Endothelial cell of umbilical vein (primary cell): ENCODE results near the gene C2CD3. TPM values are rescaled to one million over a fixed set of nuclear protein-coding genes. Genes with fewer than 3 reads are reported as not detected.

Experiments
- BruUV-seq: library from RNA; stranded (reverse); fragments of 400-500 nt; replicated peaks from 2 replicates; lab custom pipeline; 2021; lab: Mats Ljungman, UMichigan
- CTCF ChIA-PET: fragments of 300-600, 350-600 bp; sonication (Branson Sonifier 250); formaldehyde crosslinking; loops from one replicate; lab custom pipeline; 2021; ENCODE audit warnings: antibody characterized with exemption, inconsistent platforms; lab: Charles Lee
- POLR2A ChIA-PET: fragments of 300-600, 350-600 bp; sonication (Branson Sonifier 250); formaldehyde crosslinking; loops from one replicate; lab custom pipeline; 2021; ENCODE audit warnings: antibody characterized with exemption, inconsistent platforms; lab: Charles Lee
- DNase-seq: peaks from one replicate; pipeline ENCODE4 v3.0.0-alpha.2; 2011; ENCODE audit warnings: low read depth, low spot score
- FAIRE-seq: peaks from 2 replicates; lab custom pipeline; 2011; peaks lifted over from hg19 to GRCh38; lab: Jason Lieb, UNC
- H2AFZ ChIP-seq: 2 replicates; pipeline ENCODE4 v1.6.0; 2012; ENCODE audit warnings: low read depth, low read length, control low read depth, inconsistent platforms
- H3K27ac ChIP-seq: 2 replicates; pipeline ENCODE4 v1.5.1; 2011; ENCODE audit warnings: low read depth, mild to moderate bottlenecking, control low read depth, low read length, moderate library complexity; ENCODE audit not compliant: insufficient read depth
- H3K27me3 ChIP-seq, 2 experiments: 2 replicates each; pipeline versions ENCODE4 v1.6.0 to v1.6.1; 2011; ENCODE audit warnings: low read length in 2 of 2, mixed read lengths in 1 of 2; ENCODE audit not compliant: control insufficient read depth in 2 of 2, insufficient read depth in 2 of 2
- H3K36me3 ChIP-seq, 2 experiments: 2 replicates in 1 of 2; 3 replicates in 1 of 2; pipeline ENCODE4 v1.5.1; 2011; ENCODE audit warnings: low read length in 2 of 2, mild to moderate bottlenecking in 1 of 2, moderate library complexity in 1 of 2; ENCODE audit not compliant: control insufficient read depth in 2 of 2, insufficient read depth in 2 of 2; ENCODE audit errors: extremely low read depth in 1 of 2
- H3K4me1 ChIP-seq: 3 replicates; pipeline ENCODE4 v1.5.1; 2011; ENCODE audit warnings: mild to moderate bottlenecking, low read length; ENCODE audit not compliant: control insufficient read depth, insufficient read depth; ENCODE audit errors: extremely low read depth
- H3K4me2 ChIP-seq: 2 replicates; pipeline ENCODE4 v1.6.1; 2011; ENCODE audit warnings: low read length, control low read depth, mixed read lengths; ENCODE audit not compliant: insufficient read depth
- H3K4me3 ChIP-seq, 3 experiments: fragments of 200-600 bp in 1 of 3; sonication (generic), shearing (Covaris generic) in 1 of 3; replicated peaks in 1 of 3; 2 replicates each; pipeline ENCODE4 v1.5.1; 2011 to 2016; ENCODE audit warnings: control low read depth in 3 of 3, low read length in 3 of 3, mild to moderate bottlenecking in 2 of 3, inconsistent platforms in 1 of 3, low read depth in 1 of 3, moderate library complexity in 1 of 3; ENCODE audit not compliant: insufficient read depth in 1 of 3
- H3K79me2 ChIP-seq: 2 replicates; pipeline ENCODE4 v1.6.0; 2012; ENCODE audit warnings: low read length, inconsistent platforms; ENCODE audit not compliant: control insufficient read depth, insufficient read depth
- H3K9ac ChIP-seq: replicated peaks from 2 replicates; pipeline ENCODE3; 2011; ENCODE audit warnings: low read length, control low read depth; ENCODE audit not compliant: insufficient read depth; ENCODE audit errors: extremely low read depth
- H3K9me1 ChIP-seq: replicated peaks from 3 replicates; pipeline ENCODE4 v1.6.0; 2011; ENCODE audit warnings: mild to moderate bottlenecking, low read length; ENCODE audit not compliant: control insufficient read depth, insufficient read depth; ENCODE audit errors: extremely low read depth
- H3K9me3 ChIP-seq: replicated peaks from 2 replicates; pipeline ENCODE4 v1.5.1; 2012; ENCODE audit warnings: low read length, inconsistent platforms; ENCODE audit not compliant: control insufficient read depth, insufficient read depth
- H4K20me1 ChIP-seq: replicated peaks from 2 replicates; pipeline ENCODE3; 2011; ENCODE audit warnings: mild to moderate bottlenecking, low read length; ENCODE audit not compliant: control insufficient read depth, insufficient read depth; ENCODE audit errors: extremely low read depth
- CTCF ChIP-seq, 2 donors: IDR thresholded peaks; 1 replicate in 1 of 2; 2 replicates in 1 of 2; pipeline ENCODE4 v1.5.1; 2011; ENCODE audit warnings: low read length in 2 of 2, mild to moderate bottlenecking in 2 of 2, moderate library complexity in 2 of 2, control low read depth in 1 of 2, inconsistent platforms in 1 of 2, low read depth in 1 of 2; ENCODE audit not compliant: insufficient read depth in 1 of 2; ENCODE audit errors: extremely low read depth in 1 of 2
- GATA2 ChIP-seq: IDR thresholded peaks from 2 replicates; pipeline ENCODE4 v1.7.0; 2011; ENCODE audit warnings: low read depth, mild to moderate bottlenecking, moderate library complexity, mixed read lengths, low read length; ENCODE audit not compliant: insufficient read length, insufficient read depth
- JUN ChIP-seq: IDR thresholded peaks from 2 replicates; pipeline ENCODE4 v1.6.1; 2011; ENCODE audit warnings: borderline replicate concordance, low read depth; ENCODE audit not compliant: insufficient read length, insufficient read depth
- MAX ChIP-seq: IDR thresholded peaks from 2 replicates; pipeline ENCODE4 v1.6.1; 2011; ENCODE audit not compliant: insufficient read depth, insufficient read length
- POLR2AphosphoS5 ChIP-seq: IDR thresholded peaks from 2 replicates; pipeline ENCODE4 v1.6.1; 2012; ENCODE audit warnings: low read depth, mild to moderate bottlenecking, control low read depth, low read length, moderate library complexity; ENCODE audit not compliant: insufficient read depth
- dilution Hi-C: fragments of 300-500 bp; cut with MboI; formaldehyde crosslinking; loops from one replicate; pipeline ENCODE4 v1.15.0; 2019; ENCODE audit warnings: low sequenced_read_pairs; ENCODE audit not compliant: extremely low pct_ligation_motif_present
- intact Hi-C: fragments of 100-400 bp; cut with micrococcal nuclease; formaldehyde crosslinking; loops from one replicate; pipeline ENCODE4 v1.10.0; 2022
- polyA plus RNA-seq, 4 experiments: library from polyadenylated mRNA; depleted of rRNA in 3 of 4; stranded (reverse) in 3 of 4; unstranded in 1 of 4; fragments of >200 nt; gene quantifications; 2 replicates each; pipeline versions ENCODE4 v1.2.1 to v1.2.3, GENCODE V29; 2011 to 2012; ENCODE audit warnings: missing spikeins in 1 of 4
- total RNA-seq: library from RNA; stranded (reverse); gene quantifications from 2 replicates; pipeline ENCODE4 v1.2.3, GENCODE V29; 2021

C2CD3 gene
- total and polyA plus RNA-seq, 2 donors (not counting 3 experiments of a cell fraction or from before 2014, with no cell fraction given) = 12.9 to 36.6 TPM

- no peak overlapping the region for H3K4me2 ChIP-seq
- intact Hi-C loops (no loop called here), dilution Hi-C loops (no loop called here)
- H3K9ac ChIP-seq = no peak overlapping the region
- TF ChIP-seq POLR2AphosphoS5 (no peak), GATA2 (no peak), JUN (no peak), CTCF (IDR thresholded peaks at IDR 0.05; ENCODE audit: extremely low read depth in 1 of 2, insufficient read depth in 1 of 2, low read depth in 1 of 2, low read length in 2 of 2) (no peak), MAX (no peak)
- H2AFZ ChIP-seq = no peak overlapping the region
- FAIRE-seq (no peak), DNase-seq (no peak)
- no peaks in the 10 kb centered on the region for H3K9me3 ChIP-seq
- H3K27ac ChIP-seq = no peak overlapping the region
- no peaks in the 10 kb centered on the region for H3K79me2 ChIP-seq
- ChIA-PET CTCF (interaction anchor here (1.2 to 1.5 kb wide), 2 partner anchors 35 to 136 kb away, joined by 3 read pairs; no protein-coding TSS in a partner anchor), POLR2A (no interaction called here)
- H3K4me3 ChIP-seq = no peak overlapping the region
- H4K20me1 ChIP-seq = no peaks in the 10 kb centered on the region
- no TSS peak for BruUV-seq
- no peaks in the 10 kb centered on the region for H3K4me1 ChIP-seq
- no peaks in the 10 kb centered on the region for H3K9me1 ChIP-seq
- no peaks in the 10 kb centered on the region for H3K27me3 ChIP-seq
- H3K36me3 ChIP-seq = peaks cover 5 to 7% of the 10 kb centered on the region in 2 experiments
Observed at GRCh38 chr11:74100231-74100630, 70.6 kb downstream of the C2CD3 start.
